HG02610 (cell line): ENCODE results near the gene UVRAG.

Experiments
- ATAC-seq: cut with Tn5 transposase; IDR thresholded peaks from one replicate; pipeline ENCODE4 v1.9.1; 2021; ENCODE audit warnings: mild to moderate bottlenecking, moderate library complexity; ENCODE audit not compliant: unreplicated experiment

The UVRAG gene

GRCh38 chr11:76179147-76179546 is 364.1 kb downstream of the UVRAG start:
- no peak for ATAC-seq

DNA sequence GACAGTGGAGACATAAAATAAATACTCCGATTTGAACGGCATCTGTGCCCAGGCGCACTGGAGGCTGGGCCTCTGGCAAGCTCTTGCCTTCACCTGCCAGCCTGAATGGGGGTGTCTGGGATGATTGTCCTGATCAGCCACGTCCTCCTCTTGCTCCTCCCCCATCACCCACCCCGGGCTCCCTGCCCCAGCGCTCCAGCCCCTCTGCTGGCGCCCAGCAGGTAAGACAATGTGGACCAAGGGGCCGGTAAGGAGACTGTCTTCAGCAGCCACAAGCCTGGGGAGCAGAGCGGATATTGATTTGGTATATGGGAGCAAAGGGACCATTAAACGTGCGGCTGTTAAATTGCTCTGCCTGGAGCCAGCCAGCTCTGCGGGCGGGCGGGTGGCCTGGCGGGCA is 366.4 kb downstream of the UVRAG start:
- ATAC-seq, result no peak

DNA sequence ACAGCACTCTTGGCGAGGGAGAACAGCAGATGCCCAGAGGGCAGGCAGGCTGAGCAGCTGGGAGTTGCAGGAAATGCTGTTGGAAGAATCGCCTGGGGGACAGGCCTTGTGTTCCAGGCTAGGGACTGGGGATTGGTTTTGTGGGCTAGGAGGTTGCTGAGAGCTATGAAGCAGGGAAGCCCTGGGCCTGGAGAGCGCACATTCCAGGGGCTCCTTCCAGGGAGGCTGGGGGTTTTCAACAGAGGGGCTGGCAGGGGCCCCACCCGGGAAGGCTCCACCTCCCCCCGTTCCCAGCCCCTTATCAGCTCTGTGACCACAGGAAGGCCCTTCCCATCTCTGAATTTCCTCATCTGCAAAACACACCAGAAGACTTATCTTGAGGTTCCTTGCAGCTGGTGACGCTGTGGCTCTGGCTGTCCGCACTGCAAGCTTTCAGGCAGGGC is 369.6 kb downstream of the UVRAG start:
- ATAC-seq, result no peak

GRCh38 chr11:76185511-76185910 is 370.5 kb downstream of the UVRAG start:
- no peak for ATAC-seq

GRCh38 chr11:76185931-76186401 is 371.0 kb downstream of the UVRAG start:
- ATAC-seq, result no peak

DNA sequence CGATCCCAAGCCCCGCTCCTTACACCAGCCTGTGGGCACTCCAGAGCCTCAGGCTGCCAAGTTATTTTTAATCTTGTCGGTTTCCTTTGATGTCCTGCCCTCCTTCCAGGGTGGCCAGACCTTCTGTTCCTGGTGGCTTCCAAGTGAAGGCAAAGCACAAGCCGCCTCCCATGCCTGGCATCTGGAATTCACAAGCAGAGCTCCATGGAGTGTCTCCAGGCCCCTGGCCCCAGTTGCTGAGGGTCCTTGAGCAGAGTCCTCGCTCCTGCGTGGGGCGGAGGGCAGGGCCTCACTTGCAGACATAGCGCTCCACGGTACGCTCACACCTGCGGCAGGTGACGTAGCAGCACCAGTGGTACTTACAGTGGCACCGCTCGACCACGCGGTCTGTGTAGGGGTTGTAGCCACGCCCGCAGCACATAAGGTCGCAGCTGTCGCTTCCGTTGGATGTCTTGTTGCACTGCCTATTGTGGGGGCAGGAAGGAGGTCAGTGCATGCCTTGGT is 371.8 kb downstream of the UVRAG start:
- ATAC-seq, result no peak

- no peak for ATAC-seq
These were observed 373.9 kb downstream of the UVRAG start for GRCh38 chr11:76188873-76189272.

DNA sequence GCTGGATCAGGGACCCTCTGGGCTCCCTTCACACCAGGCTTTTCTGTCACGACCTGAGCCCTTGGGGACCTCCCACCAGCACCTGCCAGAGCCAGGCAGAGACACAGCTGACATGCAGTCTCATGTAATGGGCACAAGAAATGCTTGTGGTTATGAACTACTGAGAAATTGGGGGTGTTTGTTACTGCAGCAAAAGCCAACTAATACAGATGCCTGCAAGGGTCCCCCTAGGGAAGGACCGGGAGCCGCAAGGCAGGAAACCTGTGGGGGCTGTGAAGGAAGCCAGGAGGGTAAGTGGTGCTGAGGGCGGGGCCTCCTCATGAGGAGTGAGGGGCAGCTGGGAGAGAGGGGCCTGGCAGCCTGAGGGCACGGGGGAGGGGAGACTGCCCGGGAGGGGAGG is 374.7 kb downstream of the UVRAG start:
- ATAC-seq, result no peak

GRCh38 chr11:76190376-76190775 is 375.4 kb downstream of the UVRAG start:
- ATAC-seq, result no peak
